Neuronal stem cell (in vitro differentiated cells): ENCODE measurements around the gene AIM2. TPM values are rescaled to one million over a fixed set of nuclear protein-coding genes. Genes with fewer than 3 reads are reported as not detected.

ENCODE experiments used
- DNase-seq: peaks from one replicate; pipeline ENCODE4 v3.0.0-alpha.2; 2013; ENCODE audit warnings: low spot score
- H2AFZ ChIP-seq: one replicate; pipeline ENCODE4 v1.6.1; 2013; ENCODE audit warnings: mild to moderate bottlenecking, low read length, inconsistent platforms
- H2AK5ac ChIP-seq: 2 replicates; pipeline ENCODE4 v1.6.1; 2013; ENCODE audit warnings: low read depth, mild to moderate bottlenecking, inconsistent platforms, low read length, moderate library complexity, mixed read lengths
- H2BK120ac ChIP-seq: 2 replicates; pipeline ENCODE4 v1.6.1; 2013; ENCODE audit warnings: low read depth, mild to moderate bottlenecking, inconsistent platforms, low read length, moderate library complexity, mixed read lengths
- H2BK12ac ChIP-seq: one replicate; pipeline ENCODE4 v1.6.1; 2013; ENCODE audit warnings: low read length, inconsistent platforms
- H2BK15ac ChIP-seq: 2 replicates; pipeline ENCODE4 v1.6.1; 2013; ENCODE audit warnings: mild to moderate bottlenecking, low read length, inconsistent platforms, mixed read lengths
- H2BK5ac ChIP-seq: one replicate; pipeline ENCODE4 v1.6.1; 2013; ENCODE audit warnings: inconsistent platforms, mild to moderate bottlenecking, low read length, moderate library complexity
- H3K14ac ChIP-seq: one replicate; pipeline ENCODE4 v1.6.1; 2013; ENCODE audit warnings: low read length, inconsistent platforms
- H3K18ac ChIP-seq: 2 replicates; pipeline ENCODE4 v1.6.1; 2013; ENCODE audit warnings: low read length, inconsistent platforms
- H3K23ac ChIP-seq: 2 replicates; pipeline ENCODE4 v1.6.1; 2013; ENCODE audit warnings: low read depth, mild to moderate bottlenecking, mixed read lengths, low read length, inconsistent platforms; ENCODE audit not compliant: poor library complexity
- H3K27ac ChIP-seq: replicated peaks from 3 replicates; pipeline ENCODE4 v1.5.1; 2013; ENCODE audit warnings: low read length, inconsistent platforms
- H3K27me3 ChIP-seq, 3 experiments: 2 replicates each; pipeline ENCODE4 v1.6.1; 2013; ENCODE audit warnings: low read length in 3 of 3, mild to moderate bottlenecking in 2 of 3, inconsistent platforms in 1 of 3, low read depth in 1 of 3, mixed read lengths in 1 of 3, moderate library complexity in 1 of 3; ENCODE audit not compliant: control insufficient read depth in 3 of 3, insufficient read depth in 3 of 3
- H3K36me3 ChIP-seq, 2 donors: replicated peaks in 1 of 2; 2 replicates each; pipeline ENCODE4 v1.6.1; 2013; ENCODE audit warnings: low read length in 2 of 2; ENCODE audit not compliant: control insufficient read depth in 2 of 2, insufficient read depth in 2 of 2
- H3K4ac ChIP-seq: 2 replicates; pipeline ENCODE4 v1.6.1; 2013; ENCODE audit warnings: inconsistent platforms, mild to moderate bottlenecking, low read length, moderate library complexity
- H3K4me1 ChIP-seq, 2 donors: 1 replicate in 1 of 2; 2 replicates in 1 of 2; pipeline ENCODE4 v1.6.1; 2013; ENCODE audit warnings: low read length in 2 of 2, low read depth in 1 of 2; ENCODE audit not compliant: control insufficient read depth in 2 of 2, insufficient read depth in 1 of 2
- H3K4me2 ChIP-seq: one replicate; pipeline ENCODE4 v1.6.1; 2013; ENCODE audit warnings: mild to moderate bottlenecking, low read length, inconsistent platforms; ENCODE audit not compliant: insufficient read depth, poor library complexity, severe bottlenecking
- H3K4me3 ChIP-seq, 2 donors: 2 replicates each; pipeline ENCODE4 v1.5.1; 2013; ENCODE audit warnings: low read length in 2 of 2, mild to moderate bottlenecking in 2 of 2, inconsistent platforms in 1 of 2, moderate library complexity in 1 of 2
- H3K79me1 ChIP-seq: one replicate; pipeline ENCODE4 v1.6.1; 2013; ENCODE audit warnings: low read depth, mild to moderate bottlenecking, inconsistent platforms, low read length, moderate library complexity
- H3K9ac ChIP-seq: one replicate; pipeline ENCODE4 v1.6.1; 2013; ENCODE audit warnings: mild to moderate bottlenecking, low read depth, low read length, inconsistent platforms; ENCODE audit not compliant: poor library complexity
- H3K9me3 ChIP-seq, 2 donors: replicated peaks in 1 of 2; 2 replicates each; pipeline versions ENCODE3 to v1.6.1; 2013; ENCODE audit warnings: low read length in 2 of 2, mild to moderate bottlenecking in 2 of 2, inconsistent platforms in 1 of 2, low read depth in 1 of 2, mixed read lengths in 1 of 2, moderate library complexity in 1 of 2; ENCODE audit not compliant: control insufficient read depth in 2 of 2, insufficient read depth in 1 of 2
- H4K8ac ChIP-seq: one replicate; pipeline ENCODE4 v1.6.1; 2013; ENCODE audit warnings: low read depth, mild to moderate bottlenecking, inconsistent platforms, low read length, moderate library complexity
- H4K91ac ChIP-seq: one replicate; pipeline ENCODE4 v1.6.1; 2013; ENCODE audit warnings: low read length, low read depth, mild to moderate bottlenecking, inconsistent platforms; ENCODE audit not compliant: poor library complexity
- WGBS, 2 donors: extraction: QIAGEN DNeasy Blood & Tissue Kit; methylation state at CpG; one replicate each; pipeline ENCODE4 v1.1.7; 2013; ENCODE audit warnings: missing lambda C conversion rate in 2 of 2, mixed read lengths in 1 of 2; ENCODE audit not compliant: insufficient read length in 2 of 2, insufficient replicate concordance in 1 of 2; ENCODE audit errors: extremely low coverage in 2 of 2; 5-methylcytosine and 5-hydroxymethylcytosine counted together
- polyA plus RNA-seq, 2 experiments: library from polyadenylated mRNA; stranded (reverse); fragments of 200-250 nt; gene quantifications; one replicate each; pipeline ENCODE4 v1.2.3, GENCODE V29; 2013

Gene AIM2
- polyA plus RNA-seq (2013, experiment 1 of 2): 2.2 TPM
- 2.1 TPM for polyA plus RNA-seq (2013, experiment 2 of 2)

GRCh38 chr1:159076438-159077119 lies at the start of gene AIM2:
TSS of gene AIM2 (minus strand) at chr1:159076766. CDS start at chr1:159073499, 3,267 bp downstream.
- Histone ChIP-seq H3K4me1 (no peaks in the 10 kb centered on the region), H3K4ac (no peak within 1 kb of the TSS), H2BK5ac (no peak within 1 kb of the TSS), H3K79me1 (no peaks in the 10 kb centered on the region), H3K14ac (no peak within 1 kb of the TSS), H2AFZ (peak within 1 kb of the TSS; percentile 24), H4K8ac (no peak within 1 kb of the TSS), H2BK12ac (no peak within 1 kb of the TSS), H3K23ac (no peak within 1 kb of the TSS), H2BK15ac (no peak within 1 kb of the TSS), H3K9ac (no peak within 1 kb of the TSS), H3K27ac (no peak within 1 kb of the TSS), H3K27me3 (no peaks in the 10 kb centered on the region), H3K4me2 (no peak within 1 kb of the TSS), H3K9me3 (no peaks in the 10 kb centered on the region), H3K18ac (no peak within 1 kb of the TSS), H3K36me3 (no peaks in the 10 kb centered on the region), H4K91ac (no peak within 1 kb of the TSS), H2AK5ac (no peak within 1 kb of the TSS), H3K4me3 (no peak within 1 kb of the TSS), H2BK120ac (no peak within 1 kb of the TSS)
- DNase-seq: no peak
- no CpG with 5 or more reads among the region's 6 CpGs for WGBS, 2 donors

- Histone ChIP-seq H3K9me3 (no peaks in the 10 kb centered on the region), H2BK15ac (no peak overlapping the region), H3K36me3 (no peaks in the 10 kb centered on the region), H4K8ac (no peak overlapping the region), H3K27me3 (no peaks in the 10 kb centered on the region), H3K4me2 (no peak overlapping the region), H4K91ac (no peak overlapping the region), H3K4me3 (no peak overlapping the region), H3K4ac (no peak overlapping the region), H2BK12ac (no peak overlapping the region), H2AK5ac (no peak overlapping the region), H3K18ac (no peak overlapping the region), H2BK120ac (no peak overlapping the region), H2AFZ (no peak overlapping the region), H3K79me1 (no peaks in the 10 kb centered on the region), H3K14ac (no peak overlapping the region), H2BK5ac (no peak overlapping the region), H3K23ac (no peak overlapping the region), H3K9ac (no peak overlapping the region), H3K4me1 (no peaks in the 10 kb centered on the region), H3K27ac (no peak overlapping the region)
- WGBS, 2 donors: no CpG with 5 or more reads among the region's 5 CpGs
- no peak for DNase-seq
These were observed 47.0 kb upstream of the AIM2 start for GRCh38 chr1:159123587-159123986.

- Histone ChIP-seq H3K36me3 (no peaks in the 10 kb centered on the region), H4K8ac (no peak overlapping the region), H4K91ac (no peak overlapping the region), H3K23ac (no peak overlapping the region), H2BK120ac (no peak overlapping the region), H2BK15ac (no peak overlapping the region), H3K4me1 (no peaks in the 10 kb centered on the region), H2AFZ (no peak overlapping the region), H3K4me2 (no peak overlapping the region), H2BK12ac (no peak overlapping the region), H3K18ac (no peak overlapping the region), H3K9me3 (no peaks in the 10 kb centered on the region), H3K4me3 (no peak overlapping the region), H3K27ac (no peak overlapping the region), H2BK5ac (no peak overlapping the region), H3K27me3 (no peaks in the 10 kb centered on the region), H3K9ac (no peak overlapping the region), H3K79me1 (no peaks in the 10 kb centered on the region), H2AK5ac (no peak overlapping the region), H3K14ac (no peak overlapping the region), H3K4ac (no peak overlapping the region)
- WGBS, 2 donors: no CpG with 5 or more reads among the region's 2 CpGs
- DNase-seq: no peak
These were observed 45.5 kb upstream of the AIM2 start for GRCh38 chr1:159122005-159122621.

- H3K27me3 ChIP-seq: no peaks in the 10 kb centered on the region
- no peaks in the 10 kb centered on the region for H3K79me1 ChIP-seq
- WGBS, 2 donors: no CpG with 5 or more reads among the region's 1 CpG
These were observed 45.0 kb upstream of the AIM2 start for GRCh38 chr1:159121526-159121925.

More at GRCh38 chr1:159121526-159121925, 45.0 kb upstream of the AIM2 start:
- no peak overlapping the region for H3K4me2 ChIP-seq
- H2BK120ac ChIP-seq: no peak overlapping the region
- H3K27ac ChIP-seq: no peak overlapping the region
- H3K4me3 ChIP-seq: no peak overlapping the region
- H3K23ac ChIP-seq: no peak overlapping the region
- no peak overlapping the region for H2BK5ac ChIP-seq
- H2BK15ac ChIP-seq: no peak overlapping the region
- H3K14ac ChIP-seq: no peak overlapping the region
- no peak overlapping the region for H2AK5ac ChIP-seq
- no peak overlapping the region for H4K8ac ChIP-seq
- no peak overlapping the region for H3K9ac ChIP-seq
- H3K36me3 ChIP-seq: no peaks in the 10 kb centered on the region
- no peak overlapping the region for H2AFZ ChIP-seq
- H3K9me3 ChIP-seq: no peaks in the 10 kb centered on the region
- H3K4ac ChIP-seq: no peak overlapping the region
- H2BK12ac ChIP-seq: no peak overlapping the region
- H3K18ac ChIP-seq: no peak overlapping the region
- H3K4me1 ChIP-seq: no peaks in the 10 kb centered on the region
- H4K91ac ChIP-seq: no peak overlapping the region
- no peak for DNase-seq
